K562 (cell line): ENCODE measurements around the gene ZNF324B. TPM values are rescaled to one million over a fixed set of nuclear protein-coding genes. Genes with fewer than 3 reads are reported as not detected.

Experiments used
- ATF1 ChIP-seq, 2 experiments: fragments of 450-650 bp in 1 of 2; IDR thresholded peaks; 2 replicates each; pipeline ENCODE4 v1.6.1; 2016; ENCODE audit warnings: missing compliant biosample characterization in 1 of 2, missing genetic modification characterization in 1 of 2
- BCLAF1 ChIP-seq, 2 experiments: fragments of 450-650 bp in 1 of 2; IDR thresholded peaks; 2 replicates each; pipeline ENCODE4 v1.6.1; 2011 to 2017; ENCODE audit warnings: low read depth in 2 of 2, antibody characterized with exemption in 1 of 2, borderline replicate concordance in 1 of 2, low read length in 1 of 2, mild to moderate bottlenecking in 1 of 2, mixed read lengths in 1 of 2; ENCODE audit not compliant: control insufficient read depth in 1 of 2
- BCOR ChIP-seq: fragments of 450-650 bp; IDR thresholded peaks from 2 replicates; pipeline ENCODE4 v1.6.1; 2016
- CBFB ChIP-seq: sonication (generic); formaldehyde crosslinking; IDR thresholded peaks from 2 replicates; pipeline ENCODE4 v1.4.0; 2020; ENCODE audit warnings: mild to moderate bottlenecking, missing genetic modification reagents
- CREB1 ChIP-seq, 2 experiments: sonication (generic) in 1 of 2; formaldehyde crosslinking in 1 of 2; IDR thresholded peaks; 2 replicates each; pipeline versions ENCODE4 v1.6.1 to v1.8.0; 2012 to 2022; ENCODE audit warnings: inconsistent platforms in 1 of 2, mild to moderate bottlenecking in 1 of 2, missing genetic modification reagents in 1 of 2, moderate library complexity in 1 of 2
- CREB3L1 ChIP-seq: fragments of 450-650 bp; IDR thresholded peaks from 2 replicates; pipeline ENCODE4 v1.6.1; 2014; ENCODE audit warnings: low read depth, mild to moderate bottlenecking, moderate library complexity, borderline replicate concordance
- E4F1 ChIP-seq: fragments of 250-450 bp; sonication (Bioruptor Pico); IDR thresholded peaks from 2 replicates; pipeline ENCODE4 v1.5.0; 2021; ENCODE audit warnings: mild to moderate bottlenecking, borderline replicate concordance
- ELF1 ChIP-seq: fragments of 200-800 bp; sonication (Bioruptor generic); IDR thresholded peaks from 2 replicates; pipeline ENCODE4 v1.6.1; 2016; ENCODE audit warnings: missing genetic modification characterization, missing compliant biosample characterization
- MCM3 ChIP-seq: fragments of 450-650 bp; IDR thresholded peaks from 2 replicates; pipeline ENCODE4 v1.6.1; 2016
- NR2F6 ChIP-seq: fragments of 450-650 bp; formaldehyde crosslinking; IDR thresholded peaks from 2 replicates; pipeline ENCODE4 v1.4.0; 2020; ENCODE audit warnings: mild to moderate bottlenecking
- POLR2A ChIP-seq: fragments of 450-650 bp; conservative IDR thresholded peaks from 2 replicates; pipeline ENCODE4 v1.6.1; 2016
- POLR2G ChIP-seq: fragments of 200-400 bp; formaldehyde crosslinking; IDR thresholded peaks from 2 replicates; pipeline ENCODE4 v1.6.1; 2017; ENCODE audit warnings: low read depth, mild to moderate bottlenecking, antibody characterized with exemption, low read length, moderate library complexity
- PRDM10 ChIP-seq: fragments of 450-650 bp; IDR thresholded peaks from 2 replicates; pipeline ENCODE4 v1.6.1; 2018; ENCODE audit not compliant: partially characterized antibody
- SMAD4 ChIP-seq: fragments of 250-450 bp; sonication (Bioruptor Pico); conservative IDR thresholded peaks from 2 replicates; pipeline ENCODE4 v1.8.0; 2021; ENCODE audit warnings: inconsistent platforms, mild to moderate bottlenecking, moderate library complexity
- TCF7 ChIP-seq: sonication (generic); IDR thresholded peaks from 2 replicates; pipeline ENCODE4 v1.6.1; 2016; ENCODE audit warnings: antibody characterized with exemption, borderline replicate concordance
- ZNF3 ChIP-seq: fragments of 250-450 bp; sonication (Bioruptor Pico); IDR thresholded peaks from 2 replicates; pipeline ENCODE4 v1.5.0; 2021; ENCODE audit warnings: mild to moderate bottlenecking, moderate library complexity
- polyA plus RNA-seq, 8 experiments: library from polyadenylated mRNA; depleted of rRNA in 4 of 8; stranded (reverse) in 5 of 8; unstranded in 3 of 8; fragments of >200 nt; fragmentation: Nextera tagmentation in 2 of 8; fragmentation: Illumina TruSeq in 1 of 8; extraction: Ambion mirVana in 2 of 8; extraction: Trizol in 1 of 8; gene quantifications; 2 replicates each; pipeline versions ENCODE4 v1.2.1 to v1.2.3, GENCODE V29; 2011 to 2014; ENCODE audit warnings: inconsistent platforms in 1 of 8, missing spikeins in 1 of 8
- total RNA-seq, 7 experiments: library from RNA; depleted of rRNA in 6 of 7; stranded (reverse); fragments of >200 nt in 6 of 7; fragmentation: Illumina TruSeq in 2 of 7; extraction: Trizol in 2 of 7; gene quantifications; 2 replicates each; pipeline versions ENCODE4 v1.2.1 to v1.2.3, GENCODE V29; 2011 to 2021; ENCODE audit warnings: low replicate concordance in 1 of 7

The ZNF324B gene
- total and polyA plus RNA-seq, 9 of the 15 experiments (the other 6 are each of a cell fraction or from before 2014, with no cell fraction given) = 0.20 to 13.5 (median 5.7) TPM

- TF ChIP-seq E4F1 (CRISPR knock-in tag) (no peak), TCF7 (no peak), POLR2G (peak; percentile 59; the same call in 1 of the 2 replicates), ATF1 (CRISPR knock-in tag; IDR thresholded peaks at IDR 0.05) (no peak), ATF1 (tag; IDR thresholded peaks at IDR 0.05) (no peak), MCM3 (no peak), BCLAF1 (IDR thresholded peaks at IDR 0.05; ENCODE audit: borderline replicate concordance in 1 of 2, control insufficient read depth in 1 of 2, low read depth in 2 of 2, low read length in 1 of 2) (no peak), SMAD4 (CRISPR knock-in tag) (no peak), PRDM10 (no peak), ELF1 (tag) (no peak), CREB1 (IDR thresholded peaks at IDR 0.05) (no peak), CREB1 (CRISPR knock-in tag; IDR thresholded peaks at IDR 0.05) (no peak), BCOR (no peak), ZNF3 (CRISPR knock-in tag) (no peak), POLR2A (no peak; the same call in 1 of the 2 replicates), CBFB (CRISPR knock-in tag) (no peak), CREB3L1 (no peak), NR2F6 (CRISPR knock-in tag) (0 out of 2 replicates have a peak, but pooled peaks have one; percentile 20)
Observed at GRCh38 chr19:58476498-58477015, 25.1 kb downstream of the ZNF324B start (continued).
